ENCODE measurements around the gene PHLDA3. TPM values are rescaled to one million over a fixed set of nuclear protein-coding genes. Genes with fewer than 3 reads are reported as not detected.

PHLDA3 gene
- total and polyA plus RNA-seq, 2 donors (not counting 3 experiments of a cell fraction or from before 2014, with no cell fraction given): 21.4 to 29.5 TPM

DNA sequence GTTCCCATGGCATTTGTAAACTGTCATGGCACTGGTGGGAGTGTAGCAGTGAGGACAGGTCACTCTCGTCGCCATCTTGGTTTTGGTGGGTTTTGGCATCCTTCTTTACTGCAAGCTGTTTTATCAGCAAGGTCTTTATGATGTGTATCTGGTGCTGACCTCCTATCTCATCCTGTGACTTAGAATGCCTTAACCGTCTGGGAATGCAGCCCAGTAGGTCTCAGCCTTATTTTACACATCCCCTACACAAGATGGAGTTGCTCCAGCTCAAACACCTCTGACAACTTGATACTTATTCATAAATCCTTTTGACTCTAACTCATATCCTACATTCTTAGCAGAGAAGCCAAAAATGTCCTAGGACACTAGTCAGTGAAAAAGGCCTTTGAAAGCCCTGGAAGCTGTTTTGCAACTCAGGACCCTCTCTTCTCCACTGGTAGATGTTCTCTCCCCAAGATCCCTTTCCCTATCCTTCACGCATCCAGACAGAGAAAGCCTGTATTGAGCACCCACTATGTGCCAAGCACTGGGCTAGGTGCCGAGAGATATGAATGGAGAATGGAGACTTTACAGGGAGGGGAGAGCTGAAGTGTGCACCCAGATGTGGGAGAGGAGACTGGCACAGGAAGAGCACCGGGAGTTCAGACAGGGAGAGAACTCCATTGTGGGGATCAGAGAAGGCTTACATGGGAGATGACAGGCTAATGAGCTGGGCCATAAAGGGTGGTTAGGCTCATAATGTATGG is 44.7 kb upstream of the PHLDA3 start:
- CTCF ChIA-PET: interaction anchor here (0.6 to 26.3 kb wide), 48 partner anchors 8 to 370 kb away, joined by 3 to 1317 read pairs (median 4); partner anchors contain the start of genes NAV1, PHLDA3 and TNNT2

More for the DNA sequence above, 44.7 kb upstream of the PHLDA3 start:
- Histone ChIP-seq H3K9ac (replicated peaks; ENCODE audit: extremely low read depth, insufficient read depth, low read length) (no peak overlapping the region), H3K9me1 (replicated peaks; ENCODE audit: control insufficient read depth, extremely low read depth, insufficient read depth, low read length) (no peaks in the 10 kb centered on the region), H2AFZ (ENCODE audit: low read depth, low read length) (no peak overlapping the region), H3K27ac (ENCODE audit: insufficient read depth, low read depth, low read length) (no peak overlapping the region), H4K20me1 (replicated peaks; ENCODE audit: control insufficient read depth, extremely low read depth, insufficient read depth, low read length) (no peaks in the 10 kb centered on the region), H3K4me2 (ENCODE audit: insufficient read depth, low read length) (no peak overlapping the region), H3K79me2 (ENCODE audit: control insufficient read depth, insufficient read depth, low read length) (no peaks in the 10 kb centered on the region), H3K4me1 (ENCODE audit: control insufficient read depth, extremely low read depth, insufficient read depth, low read length) (peaks cover 13% of the 10 kb centered on the region), H3K27me3 (ENCODE audit: control insufficient read depth in 2 of 2, insufficient read depth in 2 of 2, low read length in 2 of 2) (no peaks in the 10 kb centered on the region), H3K9me3 (replicated peaks; ENCODE audit: control insufficient read depth, insufficient read depth, low read length) (no peaks in the 10 kb centered on the region), H3K36me3 (ENCODE audit: control insufficient read depth in 2 of 2, extremely low read depth in 1 of 2, insufficient read depth in 2 of 2, low read length in 2 of 2) (no peaks in the 10 kb centered on the region), H3K4me3 (replicated peaks in 1 of 3; ENCODE audit: insufficient read depth in 1 of 3, low read depth in 1 of 3, low read length in 3 of 3) (no peak overlapping the region)
- TF ChIP-seq POLR2A (IDR thresholded peaks at IDR 0.05; ENCODE audit: low read depth, low read length) (no peak), JUN (IDR thresholded peaks at IDR 0.05; ENCODE audit: borderline replicate concordance, insufficient read depth, insufficient read length, low read depth) (no peak), FOS (IDR thresholded peaks at IDR 0.05; ENCODE audit: borderline replicate concordance, insufficient read depth, low read length) (no peak), MYC (IDR thresholded peaks at IDR 0.05; ENCODE audit: low read depth, low read length) (no peak), POLR2AphosphoS5 (IDR thresholded peaks at IDR 0.05; ENCODE audit: insufficient read depth, low read depth, low read length) (no peak), EZH2 (IDR thresholded peaks at IDR 0.05; ENCODE audit: borderline replicate concordance, low read depth, low read length, severe bottlenecking) (no peak), GATA2 (IDR thresholded peaks at IDR 0.05; ENCODE audit: insufficient read depth, insufficient read length, low read depth, low read length) (no peak)
- TF ChIP-seq, protein P1, sequence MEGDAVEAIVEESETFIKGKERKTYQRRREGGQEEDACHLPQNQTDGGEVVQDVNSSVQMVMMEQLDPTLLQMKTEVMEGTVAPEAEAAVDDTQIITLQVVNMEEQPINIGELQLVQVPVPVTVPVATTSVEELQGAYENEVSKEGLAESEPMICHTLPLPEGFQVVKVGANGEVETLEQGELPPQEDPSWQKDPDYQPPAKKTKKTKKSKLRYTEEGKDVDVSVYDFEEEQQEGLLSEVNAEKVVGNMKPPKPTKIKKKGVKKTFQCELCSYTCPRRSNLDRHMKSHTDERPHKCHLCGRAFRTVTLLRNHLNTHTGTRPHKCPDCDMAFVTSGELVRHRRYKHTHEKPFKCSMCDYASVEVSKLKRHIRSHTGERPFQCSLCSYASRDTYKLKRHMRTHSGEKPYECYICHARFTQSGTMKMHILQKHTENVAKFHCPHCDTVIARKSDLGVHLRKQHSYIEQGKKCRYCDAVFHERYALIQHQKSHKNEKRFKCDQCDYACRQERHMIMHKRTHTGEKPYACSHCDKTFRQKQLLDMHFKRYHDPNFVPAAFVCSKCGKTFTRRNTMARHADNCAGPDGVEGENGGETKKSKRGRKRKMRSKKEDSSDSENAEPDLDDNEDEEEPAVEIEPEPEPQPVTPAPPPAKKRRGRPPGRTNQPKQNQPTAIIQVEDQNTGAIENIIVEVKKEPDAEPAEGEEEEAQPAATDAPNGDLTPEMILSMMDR (IDR thresholded peaks at IDR 0.05; ENCODE audit: extremely low read depth in 1 of 2, insufficient read depth in 1 of 2, low read depth in 1 of 2, low read length in 2 of 2): no peak
- TF ChIP-seq, protein P2, sequence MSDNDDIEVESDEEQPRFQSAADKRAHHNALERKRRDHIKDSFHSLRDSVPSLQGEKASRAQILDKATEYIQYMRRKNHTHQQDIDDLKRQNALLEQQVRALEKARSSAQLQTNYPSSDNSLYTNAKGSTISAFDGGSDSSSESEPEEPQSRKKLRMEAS (IDR thresholded peaks at IDR 0.05; ENCODE audit: insufficient read depth, insufficient read length): no peak
- POLR2A ChIA-PET: interaction anchor here (1.0 kb wide), 2 partner anchors 23 to 32 kb away, joined by 4 to 5 read pairs; no protein-coding TSS in a partner anchor
- no peak for FAIRE-seq
- no peak for DNase-seq (ENCODE audit: low read depth, low spot score)
- no TSS peak for BruUV-seq (replicated peaks)
- intact Hi-C loops (cut with micrococcal nuclease) (loop anchor here (1.0 kb wide), 4 partner anchors 31 to 128 kb away; no protein-coding TSS in a partner anchor), dilution Hi-C loops (cut with MboI; ENCODE audit: extremely low pct_ligation_motif_present, low sequenced_read_pairs) (no loop called here)
